ENCODE data around the gene HMGCR.
A peak's percentile ranks its signal among the peaks of the same experiment; 100 is the strongest.
"Not testable (repeated sequence)": the region's sequence is repeated elsewhere in the genome, so short reads cannot be mapped to it uniquely, and the experiment has no call there.

HMGCR gene

GRCh38 chr5:75333759-75334158, 3.3 kb upstream of the HMGCR start:
- not testable (repeated sequence) for H3K27ac Mint-ChIP-seq; H3K36me3 Mint-ChIP-seq (ENCODE audit: low read depth); H3K27me3 Mint-ChIP-seq; H3K4me3 Mint-ChIP-seq; H3K9me3 Mint-ChIP-seq
- H3K4me1 Mint-ChIP-seq (ENCODE audit: low read depth): peaks cover 13% of the 10 kb centered on the region

GRCh38 chr5:75334413-75334812, 2.6 kb upstream of the HMGCR start:
- not testable (repeated sequence) for H3K4me3 Mint-ChIP-seq; H3K27me3 Mint-ChIP-seq; H3K27ac Mint-ChIP-seq; H3K36me3 Mint-ChIP-seq (ENCODE audit: low read depth); H3K9me3 Mint-ChIP-seq
- peaks cover 16% of the 10 kb centered on the region for H3K4me1 Mint-ChIP-seq (ENCODE audit: low read depth)

DNA sequence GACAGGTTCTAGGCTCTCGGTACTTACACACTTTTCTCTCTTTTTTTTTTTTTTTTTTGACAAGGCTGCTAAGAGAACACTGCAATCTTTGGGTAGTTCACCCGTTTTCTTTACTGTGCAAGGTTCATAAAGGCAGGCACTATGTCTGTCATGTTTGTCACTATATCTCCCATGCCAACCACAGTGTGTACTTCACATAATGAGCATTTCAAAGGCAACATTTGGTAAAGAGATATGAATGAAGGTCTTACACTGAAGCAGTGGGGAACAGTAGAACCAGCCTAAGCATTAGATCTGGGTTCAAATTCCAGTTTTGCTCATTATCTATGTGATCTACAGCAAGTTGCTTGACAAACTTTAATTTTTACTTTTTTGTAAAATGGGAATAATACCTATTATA, 1.5 kb upstream of the HMGCR start:
- H3K36me3 Mint-ChIP-seq (ENCODE audit: low read depth): peaks cover 13% of the 10 kb centered on the region
- peaks cover 27% of the 10 kb centered on the region for H3K4me1 Mint-ChIP-seq (ENCODE audit: low read depth)
- H3K27ac Mint-ChIP-seq: no peak overlapping the region
- no peaks in the 10 kb centered on the region for H3K27me3 Mint-ChIP-seq
- no peak overlapping the region for H3K4me3 Mint-ChIP-seq
- H3K9me3 Mint-ChIP-seq: no peaks in the 10 kb centered on the region

DNA sequence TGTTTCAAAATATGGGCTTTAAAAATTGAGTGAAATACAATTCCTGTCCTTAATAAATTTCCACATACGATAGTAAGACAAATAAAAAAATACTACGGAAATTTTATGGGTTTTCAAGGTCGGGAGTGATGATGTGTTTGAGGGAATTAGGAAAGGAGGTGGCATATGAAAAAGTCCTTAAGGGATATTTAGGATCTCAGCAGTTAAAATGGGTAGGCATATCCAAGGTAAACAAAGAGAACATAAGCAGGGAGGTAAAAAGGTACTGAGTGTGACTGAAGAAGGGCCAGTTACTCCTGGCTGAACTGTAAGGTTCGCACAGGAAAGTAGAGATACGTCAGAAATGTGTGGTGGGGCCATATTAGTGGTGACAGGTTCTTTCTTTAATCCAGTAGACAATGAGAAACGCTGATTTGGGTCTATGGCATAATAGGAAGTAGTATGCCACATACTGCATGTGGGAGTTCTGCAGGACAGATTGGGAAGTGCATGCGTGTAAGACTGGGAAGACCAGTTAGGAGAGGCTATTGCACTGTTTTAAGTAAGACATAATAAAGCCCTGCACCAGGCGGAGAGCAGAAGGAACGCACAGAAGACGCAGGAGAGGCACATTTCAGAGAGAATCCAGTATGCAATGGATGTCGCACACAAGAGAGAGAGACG, 937 bp upstream of the HMGCR start:
- Mint-ChIP-seq H3K36me3 (ENCODE audit: low read depth) (peaks cover 17% of the 10 kb centered on the region), H3K27ac (no peak overlapping the region), H3K4me1 (ENCODE audit: low read depth) (peaks cover 32% of the 10 kb centered on the region), H3K27me3 (no peaks in the 10 kb centered on the region), H3K9me3 (no peaks in the 10 kb centered on the region), H3K4me3 (no peak overlapping the region)

DNA sequence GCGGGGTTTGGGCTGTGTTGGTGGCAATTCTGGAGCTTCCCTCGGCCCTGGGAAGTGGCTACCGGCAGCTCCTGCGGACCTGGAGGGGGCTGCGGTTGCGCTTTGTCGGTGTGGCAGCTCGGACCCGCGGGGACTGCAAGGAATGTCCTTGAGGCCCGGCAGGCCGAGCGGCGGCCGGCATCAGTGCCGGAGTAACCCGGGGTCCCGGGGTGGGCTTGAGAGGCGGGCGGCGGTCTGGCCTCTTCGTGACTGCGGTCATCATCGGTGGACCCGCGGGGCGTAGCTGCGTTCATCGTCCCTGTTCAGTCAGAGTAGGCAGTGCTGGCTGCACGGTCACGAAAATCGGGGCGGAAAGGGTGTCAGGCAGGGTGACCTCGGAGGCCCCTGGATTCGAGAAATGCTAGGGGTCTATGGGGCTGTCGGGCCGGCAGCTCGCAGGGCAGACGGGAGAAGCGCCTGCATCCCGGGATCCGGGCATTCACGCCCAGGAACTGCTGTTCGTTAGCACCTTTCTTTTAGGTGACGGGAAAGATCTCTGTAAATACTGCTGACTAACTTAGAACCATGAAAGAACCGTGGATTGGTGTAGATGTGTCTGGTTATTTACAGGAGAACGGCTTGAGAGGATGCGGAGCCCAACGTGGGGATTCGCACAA, 474 bp downstream of the HMGCR start:
- Mint-ChIP-seq H3K27ac (no peak overlapping the region), H3K4me1 (ENCODE audit: low read depth) (peaks cover 44% of the 10 kb centered on the region), H3K36me3 (ENCODE audit: low read depth) (peaks cover 19% of the 10 kb centered on the region), H3K27me3 (no peaks in the 10 kb centered on the region), H3K4me3 (no peak overlapping the region), H3K9me3 (no peaks in the 10 kb centered on the region)

DNA sequence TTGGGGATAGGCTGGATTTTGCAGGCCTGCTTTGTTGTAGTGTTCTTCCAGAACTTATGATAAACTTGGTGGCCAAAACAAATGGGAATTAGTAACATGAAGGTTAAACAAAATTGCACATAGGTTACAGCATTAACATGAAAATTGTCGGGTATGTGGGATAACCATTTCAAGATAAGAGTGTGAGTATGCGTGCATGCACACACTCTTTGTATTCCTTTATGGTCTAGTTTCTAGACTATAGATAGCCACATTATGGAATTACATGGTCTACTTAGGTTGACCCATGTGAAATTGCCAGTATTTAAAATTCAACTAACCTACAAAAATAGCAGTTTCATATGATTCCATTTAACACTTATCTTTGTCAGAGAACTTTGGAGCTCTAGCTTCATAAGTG, 1.4 kb downstream of the HMGCR start:
- Mint-ChIP-seq H3K36me3 (ENCODE audit: low read depth) (peaks cover 20% of the 10 kb centered on the region), H3K9me3 (no peaks in the 10 kb centered on the region), H3K27ac (no peak overlapping the region), H3K4me3 (no peak overlapping the region), H3K4me1 (ENCODE audit: low read depth) (peaks cover 46% of the 10 kb centered on the region), H3K27me3 (no peaks in the 10 kb centered on the region)

- Mint-ChIP-seq H3K4me1 (ENCODE audit: low read depth) (peaks cover 46% of the 10 kb centered on the region), H3K9me3 (no peaks in the 10 kb centered on the region), H3K27ac (peak overlapping the region; percentile 12), H3K27me3 (no peaks in the 10 kb centered on the region), H3K4me3 (no peak overlapping the region), H3K36me3 (ENCODE audit: low read depth) (peaks cover 38% of the 10 kb centered on the region)
These were observed 3.9 kb downstream of the HMGCR start for GRCh38 chr5:75340714-75341478.

DNA sequence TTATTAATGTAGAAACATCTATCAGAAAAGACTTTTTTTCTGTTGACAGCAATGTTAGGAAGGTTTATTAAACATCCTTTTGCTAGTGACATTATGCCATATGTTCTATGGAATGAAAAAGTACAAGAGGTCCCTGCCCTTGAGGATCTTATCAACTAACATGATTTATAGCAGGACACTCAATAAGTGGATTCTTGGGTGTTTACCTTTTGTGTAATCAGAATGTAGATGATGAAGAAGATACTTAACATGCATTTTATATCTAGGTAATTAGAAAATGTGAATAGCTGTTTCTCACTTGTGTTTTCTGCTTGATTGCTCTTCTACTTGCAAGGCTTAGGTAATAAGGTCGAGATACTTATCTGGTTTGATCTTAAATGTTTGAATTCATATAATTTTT, 4.9 kb downstream of the HMGCR start:
- Mint-ChIP-seq H3K36me3 (ENCODE audit: low read depth) (peaks cover 46% of the 10 kb centered on the region), H3K9me3 (no peaks in the 10 kb centered on the region), H3K27ac (no peak overlapping the region), H3K27me3 (no peaks in the 10 kb centered on the region), H3K4me1 (ENCODE audit: low read depth) (peaks cover 46% of the 10 kb centered on the region), H3K4me3 (no peak overlapping the region)

GRCh38 chr5:75342836-75343235, 5.8 kb downstream of the HMGCR start:
- no peaks in the 10 kb centered on the region for H3K27me3 Mint-ChIP-seq
- peaks cover 42% of the 10 kb centered on the region for H3K4me1 Mint-ChIP-seq (ENCODE audit: low read depth)
- H3K9me3 Mint-ChIP-seq: no peaks in the 10 kb centered on the region
- peaks cover 53% of the 10 kb centered on the region for H3K36me3 Mint-ChIP-seq (ENCODE audit: low read depth)
- no peak overlapping the region for H3K4me3 Mint-ChIP-seq
- H3K27ac Mint-ChIP-seq: no peak overlapping the region

GRCh38 chr5:75348241-75348640, 11.2 kb downstream of the HMGCR start:
- Mint-ChIP-seq H3K4me3 (no peak overlapping the region), H3K9me3 (no peaks in the 10 kb centered on the region), H3K36me3 (ENCODE audit: low read depth) (peaks cover 81% of the 10 kb centered on the region), H3K27me3 (no peaks in the 10 kb centered on the region), H3K4me1 (ENCODE audit: low read depth) (peaks cover 17% of the 10 kb centered on the region), H3K27ac (no peak overlapping the region)

DNA sequence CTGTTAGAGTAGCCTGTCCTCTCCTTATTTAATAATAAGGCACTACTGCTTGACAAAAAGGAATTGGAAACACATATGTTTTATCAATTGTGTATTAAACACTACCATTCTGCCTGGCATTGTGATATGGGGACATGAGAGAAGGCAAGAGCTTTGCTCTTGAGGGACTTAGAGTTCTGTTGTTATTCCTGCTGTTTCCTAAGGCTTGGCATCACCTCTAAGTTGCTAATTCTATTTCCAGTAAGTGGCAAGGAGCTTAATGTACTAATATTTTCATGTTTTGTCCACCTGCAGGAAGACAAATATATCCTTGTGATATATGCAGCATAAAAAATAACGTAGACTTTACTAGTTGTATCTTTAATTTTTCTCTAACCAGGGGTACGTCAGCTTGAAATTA, 12.6 kb downstream of the HMGCR start:
- H3K4me1 Mint-ChIP-seq (ENCODE audit: low read depth): peaks cover 17% of the 10 kb centered on the region
- no peaks in the 10 kb centered on the region for H3K27me3 Mint-ChIP-seq
- no peak overlapping the region for H3K4me3 Mint-ChIP-seq
- no peak overlapping the region for H3K27ac Mint-ChIP-seq
- H3K36me3 Mint-ChIP-seq (ENCODE audit: low read depth): peaks cover 80% of the 10 kb centered on the region
- H3K9me3 Mint-ChIP-seq: no peaks in the 10 kb centered on the region

- Mint-ChIP-seq H3K27me3 (no peaks in the 10 kb centered on the region), H3K4me3 (no peak overlapping the region)
These were observed 14.3 kb downstream of the HMGCR start for GRCh38 chr5:75351139-75351926.

GRCh38 chr5:75355236-75355635, 18.2 kb downstream of the HMGCR start:
- H3K4me3 Mint-ChIP-seq: no peak overlapping the region
- H3K36me3 Mint-ChIP-seq (ENCODE audit: low read depth): peaks cover 74% of the 10 kb centered on the region
- no peak overlapping the region for H3K27ac Mint-ChIP-seq
- no peaks in the 10 kb centered on the region for H3K27me3 Mint-ChIP-seq
- peaks cover 17% of the 10 kb centered on the region for H3K4me1 Mint-ChIP-seq (ENCODE audit: low read depth)
- no peaks in the 10 kb centered on the region for H3K9me3 Mint-ChIP-seq

More at GRCh38 chr5:75351139-75351926, 14.3 kb downstream of the HMGCR start:
- H3K27ac Mint-ChIP-seq: peak overlapping the region; percentile 9
- H3K9me3 Mint-ChIP-seq: no peaks in the 10 kb centered on the region
- peaks cover 17% of the 10 kb centered on the region for H3K4me1 Mint-ChIP-seq (ENCODE audit: low read depth)
- H3K36me3 Mint-ChIP-seq (ENCODE audit: low read depth): peaks cover 76% of the 10 kb centered on the region

GRCh38 chr5:75356719-75357118, 19.7 kb downstream of the HMGCR start:
- Mint-ChIP-seq H3K4me1 (ENCODE audit: low read depth) (peaks cover 2% of the 10 kb centered on the region), H3K27me3 (no peaks in the 10 kb centered on the region), H3K4me3 (no peak overlapping the region), H3K9me3 (no peaks in the 10 kb centered on the region), H3K36me3 (ENCODE audit: low read depth) (peaks cover 70% of the 10 kb centered on the region), H3K27ac (no peak overlapping the region)

GRCh38 chr5:75358117-75358516, 21.1 kb downstream of the HMGCR start:
- Mint-ChIP-seq H3K27ac (no peak overlapping the region), H3K9me3 (no peaks in the 10 kb centered on the region), H3K36me3 (ENCODE audit: low read depth) (peaks cover 65% of the 10 kb centered on the region), H3K4me1 (ENCODE audit: low read depth) (no peaks in the 10 kb centered on the region), H3K27me3 (no peaks in the 10 kb centered on the region), H3K4me3 (no peak overlapping the region)

Measured in stimulated activated naive CD8-positive, alpha-beta T cell treated with anti-CD3 and anti-CD28 coated beads, Interleukin-15, Interleukin-2, amounts not matched to agents 100 ng/mL and 50 ng/mL, for 24 hours (primary cell).